Gastroesophageal sphincter (tissue), 4 donors: ENCODE data around the gene OR9A4. TPM values are rescaled to one million over a fixed set of nuclear protein-coding genes. Genes with fewer than 3 reads are reported as not detected.

Source experiments
- ATAC-seq: fragments of 150-250 bp; one replicate; pipeline ENCODE4 v1.9.1; 2016; ENCODE audit warnings: mild to moderate bottlenecking, moderate library complexity
- H3K27ac ChIP-seq, 4 donors: fragments of 200-600 bp; sonication (generic) in 3 of 4; 1 replicate in 3 of 4; 2 replicates in 1 of 4; pipeline ENCODE4 v1.5.1; 2016 to 2019
- H3K27me3 ChIP-seq: fragments of 200-600 bp; sonication (generic); one replicate; pipeline ENCODE4 v1.5.1; 2019
- H3K36me3 ChIP-seq, 2 donors: fragments of 200-600 bp; sonication (generic); one replicate each; pipeline ENCODE4 v1.5.1; 2019; ENCODE audit warnings: control low read depth in 1 of 2
- H3K4me1 ChIP-seq, 3 donors: fragments of 200-600 bp; sonication (generic); 1 replicate in 2 of 3; 2 replicates in 1 of 3; pipeline ENCODE4 v1.5.1; 2016 to 2019; ENCODE audit warnings: control low read depth in 2 of 3
- H3K4me3 ChIP-seq, 2 donors: fragments of 200-600 bp; sonication (generic); one replicate each; pipeline ENCODE4 v1.5.1; 2019; ENCODE audit warnings: mild to moderate bottlenecking in 1 of 2, moderate library complexity in 1 of 2
- H3K9me3 ChIP-seq, 3 donors: fragments of 200-600 bp; sonication (generic); one replicate each; pipeline ENCODE4 v1.5.1; 2017 to 2019; ENCODE audit warnings: control low read depth in 2 of 3
- CTCF ChIP-seq, 4 experiments: fragments of 200-600 bp in 2 of 4; fragments of 450-650 bp in 2 of 4; sonication (generic) in 1 of 4; IDR thresholded peaks; one replicate each; pipeline ENCODE4 v1.5.1; 2017 to 2019; ENCODE audit warnings: antibody characterized with exemption in 4 of 4, mild to moderate bottlenecking in 2 of 4, moderate library complexity in 2 of 4
- EP300 ChIP-seq: sonication (generic); formaldehyde crosslinking; IDR thresholded peaks from one replicate; pipeline ENCODE4 v1.6.1; 2017; ENCODE audit warnings: antibody characterized with exemption, mild to moderate bottlenecking
- POLR2A ChIP-seq, 2 donors: fragments of 450-650 bp; IDR thresholded peaks; one replicate each; pipeline ENCODE4 v1.6.1; 2017; ENCODE audit warnings: antibody characterized with exemption in 2 of 2, mild to moderate bottlenecking in 2 of 2, moderate library complexity in 1 of 2
- POLR2AphosphoS5 ChIP-seq: sonication (generic); formaldehyde crosslinking; IDR thresholded peaks from one replicate; pipeline ENCODE4 v1.6.1; 2017; ENCODE audit warnings: antibody characterized with exemption
- WGBS, 2 donors: methylation state at CpG; one replicate each; pipeline ENCODE4 v1.1.5; 2018; ENCODE audit warnings: low coverage in 1 of 2; 5-methylcytosine and 5-hydroxymethylcytosine counted together
- total RNA-seq, 4 donors: library from RNA; depleted of rRNA; stranded (reverse); fragments of >200 nt; gene quantifications; one replicate each; pipeline ENCODE4 v1.1.0, GENCODE V29; 2016

Gene OR9A4, protein sequence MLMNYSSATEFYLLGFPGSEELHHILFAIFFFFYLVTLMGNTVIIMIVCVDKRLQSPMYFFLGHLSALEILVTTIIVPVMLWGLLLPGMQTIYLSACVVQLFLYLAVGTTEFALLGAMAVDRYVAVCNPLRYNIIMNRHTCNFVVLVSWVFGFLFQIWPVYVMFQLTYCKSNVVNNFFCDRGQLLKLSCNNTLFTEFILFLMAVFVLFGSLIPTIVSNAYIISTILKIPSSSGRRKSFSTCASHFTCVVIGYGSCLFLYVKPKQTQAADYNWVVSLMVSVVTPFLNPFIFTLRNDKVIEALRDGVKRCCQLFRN
- total RNA-seq: not detected

DNA sequence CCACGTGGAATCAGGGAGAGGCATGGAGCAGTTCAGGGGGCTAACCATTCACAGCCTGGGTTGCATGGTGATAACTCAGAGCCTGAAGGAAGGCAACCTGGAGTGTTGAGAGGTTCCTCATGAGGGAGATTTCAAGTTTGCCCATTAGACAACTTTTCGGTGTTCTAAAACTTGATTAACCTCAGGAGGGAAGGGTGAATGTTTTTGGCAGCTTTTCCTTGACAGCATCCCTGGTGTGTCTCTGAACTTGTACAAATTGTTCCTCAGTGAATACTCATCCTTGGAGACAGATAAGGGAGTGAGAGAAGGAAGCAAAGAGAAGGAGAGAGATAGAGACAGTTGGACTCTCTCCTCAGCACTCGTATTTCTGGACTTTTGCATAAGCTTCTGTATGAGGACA, at the start of gene OR9A4:
TSS of gene OR9A4 (plus strand) at position 301 of the 400 bp plus-strand sequence. CDS start 2,477 bp downstream, outside the sequence.
- ATAC-seq: no peak
- Histone ChIP-seq H3K9me3 (no peaks in the 10 kb centered on the region), H3K27me3 (no peaks in the 10 kb centered on the region), H3K27ac (no peak within 1 kb of the TSS), H3K4me3 (no peak within 1 kb of the TSS), H3K36me3 (no peaks in the 10 kb centered on the region), H3K4me1 (no peaks in the 10 kb centered on the region)
- TF ChIP-seq EP300: no peak
- TF ChIP-seq POLR2AphosphoS5: no peak
- no peak for TF ChIP-seq POLR2A (IDR thresholded peaks at IDR 0.05)
- no peak for TF ChIP-seq CTCF (IDR thresholded peaks at IDR 0.05)
- 66 to 71% methylated on average over 2 to 3 of the region's 3 CpGs for WGBS, 2 donors

- ATAC-seq: no peak
- Histone ChIP-seq H3K36me3 (no peaks in the 10 kb centered on the region), H3K4me3 (no peak overlapping the region), H3K4me1 (no peaks in the 10 kb centered on the region), H3K9me3 (peaks cover 0 to 24% (median 0%) of the 10 kb centered on the region in 3 donors), H3K27ac (no peak overlapping the region), H3K27me3 (no peaks in the 10 kb centered on the region)
- 71 to 86% methylated on average over 1 to 2 of the region's 2 CpGs for WGBS, 2 donors
- no peak for TF ChIP-seq POLR2AphosphoS5
- TF ChIP-seq EP300: no peak
- TF ChIP-seq CTCF (IDR thresholded peaks at IDR 0.05): no peak
- no peak for TF ChIP-seq POLR2A (IDR thresholded peaks at IDR 0.05)
These were observed 49.2 kb upstream of the OR9A4 start for GRCh38 chr7:141866974-141867373.

DNA sequence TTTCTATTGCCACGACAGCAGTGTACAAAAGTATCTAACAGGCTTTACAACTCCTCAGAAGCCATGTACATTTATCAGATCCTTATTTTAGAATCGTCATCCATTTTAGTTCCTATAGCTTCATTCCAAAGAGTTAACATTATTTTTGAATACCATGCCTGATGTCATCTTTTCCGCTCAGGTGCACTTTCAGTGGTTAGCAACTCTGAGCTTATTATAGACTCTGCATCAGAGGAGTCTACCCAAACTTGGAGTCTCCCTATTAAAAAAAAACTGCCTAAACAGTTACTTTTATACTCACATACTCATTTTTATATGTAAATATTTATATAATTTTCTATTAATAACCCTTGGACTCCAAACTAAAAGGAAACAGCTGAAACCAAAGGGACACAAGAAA, 43.3 kb upstream of the OR9A4 start:
- 79 to 88% methylated on average over 3 of the region's 3 CpGs for WGBS, 2 donors
- Histone ChIP-seq H3K27me3 (no peaks in the 10 kb centered on the region), H3K27ac (no peak overlapping the region), H3K4me1 (no peaks in the 10 kb centered on the region), H3K36me3 (no peaks in the 10 kb centered on the region), H3K4me3 (no peak overlapping the region), H3K9me3 (peaks cover 0 to 39% (median 0%) of the 10 kb centered on the region in 3 donors)
- no peak for ATAC-seq
- no peak for TF ChIP-seq EP300
- TF ChIP-seq POLR2A (IDR thresholded peaks at IDR 0.05): no peak
- no peak for TF ChIP-seq CTCF (IDR thresholded peaks at IDR 0.05)
- no peak for TF ChIP-seq POLR2AphosphoS5

DNA sequence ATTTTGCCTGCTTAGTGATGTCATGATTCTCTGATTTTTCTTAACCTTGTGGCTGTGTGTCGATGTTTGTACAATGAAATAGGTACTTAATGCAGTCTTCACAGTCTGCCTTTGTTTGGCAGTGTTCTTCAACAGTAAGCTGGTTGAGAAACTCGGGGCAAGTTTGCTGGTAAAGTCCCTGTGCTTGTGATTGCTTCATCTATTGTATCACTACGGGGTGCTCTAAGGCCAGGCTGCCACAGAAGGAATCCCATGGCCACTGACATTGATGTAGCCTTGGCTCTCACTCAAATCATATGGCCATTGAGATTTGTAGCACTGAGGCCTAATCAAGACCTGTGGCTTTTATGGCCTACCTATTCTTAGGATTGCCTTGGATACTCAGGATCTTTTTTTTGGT, 41.4 kb upstream of the OR9A4 start:
- ATAC-seq: no peak
- 73 to 83% methylated on average over 1 to 3 of the region's 3 CpGs for WGBS, 2 donors
- Histone ChIP-seq H3K36me3 (no peaks in the 10 kb centered on the region), H3K27ac (no peak overlapping the region), H3K27me3 (no peaks in the 10 kb centered on the region), H3K4me3 (no peak overlapping the region), H3K4me1 (no peaks in the 10 kb centered on the region), H3K9me3 (peaks cover 0 to 41% (median 0%) of the 10 kb centered on the region in 3 donors)
- TF ChIP-seq POLR2AphosphoS5: no peak
- no peak for TF ChIP-seq POLR2A (IDR thresholded peaks at IDR 0.05)
- TF ChIP-seq EP300: no peak
- no peak for TF ChIP-seq CTCF (IDR thresholded peaks at IDR 0.05)

GRCh38 chr7:141875453-141875852, 40.7 kb upstream of the OR9A4 start:
- no peak for ATAC-seq
- WGBS, 2 donors: 100% methylated on average over 2 of the region's 2 CpGs; no CpG with 5 or more reads in 1 of the 2 donors
- H3K4me1 ChIP-seq: no peaks in the 10 kb centered on the region
- H3K9me3 ChIP-seq: peaks cover 0 to 36% (median 0%) of the 10 kb centered on the region in 3 donors
- TF ChIP-seq CTCF (IDR thresholded peaks at IDR 0.05) (no peak), POLR2A (IDR thresholded peaks at IDR 0.05) (no peak), POLR2AphosphoS5 (no peak), EP300 (no peak)
- H3K36me3 ChIP-seq: no peaks in the 10 kb centered on the region
- H3K4me3 ChIP-seq: no peak overlapping the region
- no peak overlapping the region for H3K27ac ChIP-seq
- no peaks in the 10 kb centered on the region for H3K27me3 ChIP-seq
